Astrocyte of the spinal cord (primary cell): ENCODE results near the gene KCTD16.

ENCODE experiments used
- DNase-seq: peaks from one replicate; pipeline ENCODE4 v3.0.0; 2011; ENCODE audit warnings: low read depth, low spot score
- H3K4me3 ChIP-seq: 2 replicates; pipeline ENCODE4 v1.5.1; 2011; ENCODE audit warnings: low read depth, mild to moderate bottlenecking, low read length, moderate library complexity
- CTCF ChIP-seq: IDR thresholded peaks from 2 replicates; pipeline ENCODE4 v1.5.1; 2012; ENCODE audit warnings: low read depth, mild to moderate bottlenecking, low read length, inconsistent platforms
- in situ Hi-C: cut with HindIII; loops from 2 replicates; pipeline ENCODE4 v1.10.0; 2017; ENCODE audit warnings: low sequenced_read_pairs

The KCTD16 gene

GRCh38 chr5:144284036-144284435, 113.4 kb downstream of the KCTD16 start:
- in situ Hi-C loops = no loop called here
- TF ChIP-seq CTCF = no peak
- DNase-seq = no peak
- H3K4me3 ChIP-seq = no peak overlapping the region

- no peak for DNase-seq
- H3K4me3 ChIP-seq = no peak overlapping the region
- in situ Hi-C loops = no loop called here
- no peak for TF ChIP-seq CTCF
These were observed 114.3 kb downstream of the KCTD16 start for GRCh38 chr5:144284931-144285502.

GRCh38 chr5:144289277-144289676, 118.6 kb downstream of the KCTD16 start:
- in situ Hi-C loops = no loop called here
- TF ChIP-seq CTCF = no peak
- no peak overlapping the region for H3K4me3 ChIP-seq
- no peak for DNase-seq

- no peak overlapping the region for H3K4me3 ChIP-seq
- DNase-seq = no peak
- in situ Hi-C loops = no loop called here
- TF ChIP-seq CTCF = no peak
These were observed 121.4 kb downstream of the KCTD16 start for GRCh38 chr5:144292029-144292428.

GRCh38 chr5:144295284-144295683, 124.6 kb downstream of the KCTD16 start:
- TF ChIP-seq CTCF = no peak
- in situ Hi-C loops = no loop called here
- H3K4me3 ChIP-seq = no peak overlapping the region
- no peak for DNase-seq

- no peak for TF ChIP-seq CTCF
- DNase-seq = no peak
- in situ Hi-C loops = no loop called here
- no peak overlapping the region for H3K4me3 ChIP-seq
These were observed 126.4 kb downstream of the KCTD16 start for GRCh38 chr5:144297081-144297480.

GRCh38 chr5:144298658-144299057, 128.0 kb downstream of the KCTD16 start:
- H3K4me3 ChIP-seq = no peak overlapping the region
- TF ChIP-seq CTCF = no peak
- no peak for DNase-seq
- in situ Hi-C loops = no loop called here
